Measurements from ENCODE around the gene CXorf49. TPM values are rescaled to one million over a fixed set of nuclear protein-coding genes. Genes with fewer than 3 reads are reported as not detected.
"Not testable (repeated sequence)": the region's sequence is repeated elsewhere in the genome, so short reads cannot be mapped to it uniquely, and the experiment has no call there.

The CXorf49 gene
- polyA plus RNA-seq, 1 donor (not counting 4 experiments of a cell fraction or from before 2014, with no cell fraction given) = not detected

DNA sequence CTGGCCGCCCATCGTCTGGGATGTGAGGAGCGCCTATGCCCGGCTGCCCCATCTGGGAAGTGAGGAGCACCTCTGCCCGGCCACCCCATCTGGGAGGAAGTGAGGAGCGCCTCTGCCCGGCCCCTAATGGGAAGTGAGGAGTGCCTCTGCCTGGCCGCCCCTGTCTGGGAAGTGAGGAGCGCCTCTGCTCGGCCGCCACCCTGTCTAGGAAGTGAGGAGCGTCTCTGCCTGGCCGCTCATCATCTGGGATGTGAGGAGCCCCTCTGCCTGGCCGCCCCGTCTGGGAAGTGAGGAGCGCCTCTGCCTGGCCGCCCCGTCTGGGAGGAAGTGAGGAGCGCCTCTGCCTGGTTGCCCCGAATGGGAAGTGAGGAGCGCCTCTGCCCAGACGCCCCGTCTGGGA lies 42.4 kb downstream of the CXorf49 start:
- FAIRE-seq; H3K79me2 ChIP-seq (ENCODE audit: control insufficient read depth, insufficient read depth, low read length); H3K9ac ChIP-seq (ENCODE audit: control insufficient read depth, extremely low read depth, insufficient read depth, low read length); H2AFZ ChIP-seq (ENCODE audit: control insufficient read depth, low read length); H3K4me3 ChIP-seq (ENCODE audit: control insufficient read depth in 2 of 3, extremely low read depth in 1 of 3, insufficient read depth in 2 of 3, low read depth in 1 of 3, low read length in 3 of 3); DNase-seq (ENCODE audit: low read depth, low spot score); dilution Hi-C loops (cut with MboI; ENCODE audit: extremely low pct_ligation_motif_present, low sequenced_read_pairs); H3K4me1 ChIP-seq (ENCODE audit: control insufficient read depth, extremely low read depth, insufficient read depth, low read length); H3K9me1 ChIP-seq (ENCODE audit: control insufficient read depth, extremely low read depth, insufficient read depth, low read length); H3K36me3 ChIP-seq (ENCODE audit: control insufficient read depth in 2 of 2, extremely low read depth in 1 of 2, insufficient read depth in 2 of 2, low read length in 2 of 2); H3K4me2 ChIP-seq (ENCODE audit: control insufficient read depth, extremely low read depth, insufficient read depth, low read depth, low read length); H3K9me3 ChIP-seq (ENCODE audit: control insufficient read depth, low read depth, low read length); H4K20me1 ChIP-seq (ENCODE audit: control insufficient read depth, extremely low read depth, insufficient read depth, low read length); H3K27ac ChIP-seq (ENCODE audit: control insufficient read depth, insufficient read depth, low read length); H3K27me3 ChIP-seq (ENCODE audit: control insufficient read depth, extremely low read depth, insufficient read depth, low read length): not testable (repeated sequence)

DNA sequence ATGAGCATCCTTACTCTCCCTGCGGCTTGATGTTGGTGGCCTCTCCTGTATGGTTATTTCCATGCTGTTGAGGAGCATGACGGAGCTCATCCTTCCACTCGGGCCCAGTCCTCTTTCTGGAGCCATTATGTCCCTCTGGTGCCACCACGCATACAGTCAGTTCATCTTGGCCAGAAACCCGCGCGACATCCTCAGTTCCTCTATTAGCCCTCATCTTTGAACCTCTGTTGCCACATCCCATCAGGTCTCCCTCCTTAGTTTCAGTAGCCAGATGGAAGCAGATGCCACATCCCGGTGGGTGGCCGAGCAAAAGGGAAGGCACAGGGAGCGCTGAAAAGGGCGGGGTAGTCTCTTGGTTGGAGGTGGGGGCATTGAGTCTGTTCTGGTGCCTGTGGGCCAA lies 46.1 kb downstream of the CXorf49 start:
- TF ChIP-seq, protein P1, sequence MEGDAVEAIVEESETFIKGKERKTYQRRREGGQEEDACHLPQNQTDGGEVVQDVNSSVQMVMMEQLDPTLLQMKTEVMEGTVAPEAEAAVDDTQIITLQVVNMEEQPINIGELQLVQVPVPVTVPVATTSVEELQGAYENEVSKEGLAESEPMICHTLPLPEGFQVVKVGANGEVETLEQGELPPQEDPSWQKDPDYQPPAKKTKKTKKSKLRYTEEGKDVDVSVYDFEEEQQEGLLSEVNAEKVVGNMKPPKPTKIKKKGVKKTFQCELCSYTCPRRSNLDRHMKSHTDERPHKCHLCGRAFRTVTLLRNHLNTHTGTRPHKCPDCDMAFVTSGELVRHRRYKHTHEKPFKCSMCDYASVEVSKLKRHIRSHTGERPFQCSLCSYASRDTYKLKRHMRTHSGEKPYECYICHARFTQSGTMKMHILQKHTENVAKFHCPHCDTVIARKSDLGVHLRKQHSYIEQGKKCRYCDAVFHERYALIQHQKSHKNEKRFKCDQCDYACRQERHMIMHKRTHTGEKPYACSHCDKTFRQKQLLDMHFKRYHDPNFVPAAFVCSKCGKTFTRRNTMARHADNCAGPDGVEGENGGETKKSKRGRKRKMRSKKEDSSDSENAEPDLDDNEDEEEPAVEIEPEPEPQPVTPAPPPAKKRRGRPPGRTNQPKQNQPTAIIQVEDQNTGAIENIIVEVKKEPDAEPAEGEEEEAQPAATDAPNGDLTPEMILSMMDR (optimal IDR thresholded peaks at IDR 0.05 in 1 of 3, IDR thresholded peaks at IDR 0.05 in 1 of 3, conservative IDR thresholded peaks at IDR 0.05 in 1 of 3; ENCODE audit: extremely low read depth in 1 of 3, insufficient read depth in 2 of 3, low read length in 3 of 3) = no peak
- no peak for TF ChIP-seq EZH2 (IDR thresholded peaks at IDR 0.05; ENCODE audit: low read length)
- peaks cover 12% of the 10 kb centered on the region for H3K4me1 ChIP-seq (ENCODE audit: control insufficient read depth, extremely low read depth, insufficient read depth, low read length)
- no peaks in the 10 kb centered on the region for H3K9me1 ChIP-seq (ENCODE audit: control insufficient read depth, extremely low read depth, insufficient read depth, low read length)
- dilution Hi-C loops (cut with MboI; ENCODE audit: extremely low pct_ligation_motif_present, low sequenced_read_pairs) = no loop called here
- no peaks in the 10 kb centered on the region for H3K27me3 ChIP-seq (ENCODE audit: control insufficient read depth, extremely low read depth, insufficient read depth, low read length)
- H3K9ac ChIP-seq (ENCODE audit: control insufficient read depth, extremely low read depth, insufficient read depth, low read length) = no peak overlapping the region
- H2AFZ ChIP-seq (ENCODE audit: control insufficient read depth, low read length) = no peak overlapping the region
- H3K4me2 ChIP-seq (ENCODE audit: control insufficient read depth, extremely low read depth, insufficient read depth, low read depth, low read length) = no peak overlapping the region
- H3K9me3 ChIP-seq (ENCODE audit: control insufficient read depth, low read depth, low read length) = no peaks in the 10 kb centered on the region
- H3K79me2 ChIP-seq (ENCODE audit: control insufficient read depth, insufficient read depth, low read length) = no peaks in the 10 kb centered on the region
- H3K27ac ChIP-seq (ENCODE audit: control insufficient read depth, insufficient read depth, low read length) = no peak overlapping the region
- no peak for FAIRE-seq
- DNase-seq (ENCODE audit: low read depth, low spot score) = no peak
- no peaks in the 10 kb centered on the region for H4K20me1 ChIP-seq (ENCODE audit: control insufficient read depth, extremely low read depth, insufficient read depth, low read length)
- H3K4me3 ChIP-seq (ENCODE audit: control insufficient read depth in 2 of 3, extremely low read depth in 1 of 3, insufficient read depth in 2 of 3, low read depth in 1 of 3, low read length in 3 of 3) = no peak overlapping the region
- H3K36me3 ChIP-seq (ENCODE audit: control insufficient read depth in 2 of 2, extremely low read depth in 1 of 2, insufficient read depth in 2 of 2, low read length in 2 of 2) = no peaks in the 10 kb centered on the region

DNA sequence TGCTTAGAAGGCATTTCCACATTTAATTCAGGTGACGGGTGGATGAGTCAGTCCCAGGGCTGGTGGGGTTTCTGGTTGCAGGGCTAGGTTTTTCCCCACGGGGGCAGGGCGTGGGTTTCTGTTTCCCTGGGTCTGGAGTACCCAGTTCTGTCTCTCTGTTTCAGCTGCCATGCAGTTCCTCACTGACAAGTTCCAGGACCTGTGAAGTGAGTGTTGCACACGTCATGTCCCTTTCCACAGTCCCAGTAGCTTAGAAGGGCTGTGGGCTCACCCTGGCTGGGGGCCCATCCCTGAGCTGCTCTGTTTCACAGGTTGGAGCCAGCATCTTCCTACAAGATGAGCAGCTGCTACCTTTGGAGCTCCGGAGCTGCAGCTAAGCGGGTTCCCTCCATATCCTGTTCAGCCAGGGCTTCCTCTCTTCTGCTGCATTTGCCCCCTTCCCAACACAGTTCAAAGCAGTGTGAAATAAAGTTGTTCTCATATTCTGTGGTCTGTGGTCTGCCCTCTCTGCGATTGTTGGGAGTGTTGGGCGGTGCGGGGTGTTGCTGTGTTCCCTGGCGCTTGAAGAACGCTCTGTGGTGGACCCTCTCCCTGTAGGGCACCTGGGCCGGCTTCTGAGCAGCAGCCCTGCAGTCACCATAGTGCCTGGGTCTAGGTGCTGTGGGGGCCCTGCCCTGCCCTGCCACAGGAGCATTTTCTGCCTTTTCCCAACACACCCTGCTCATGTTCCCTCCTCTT lies 46.9 kb downstream of the CXorf49 start:
- FAIRE-seq = no peak
- Histone ChIP-seq H2AFZ (ENCODE audit: control insufficient read depth, low read length) (no peak overlapping the region), H3K9me3 (ENCODE audit: control insufficient read depth, low read depth, low read length) (no peaks in the 10 kb centered on the region), H3K9ac (ENCODE audit: control insufficient read depth, extremely low read depth, insufficient read depth, low read length) (no peak overlapping the region), H3K27me3 (ENCODE audit: control insufficient read depth, extremely low read depth, insufficient read depth, low read length) (no peaks in the 10 kb centered on the region), H3K36me3 (ENCODE audit: control insufficient read depth in 2 of 2, extremely low read depth in 1 of 2, insufficient read depth in 2 of 2, low read length in 2 of 2) (no peaks in the 10 kb centered on the region), H3K9me1 (ENCODE audit: control insufficient read depth, extremely low read depth, insufficient read depth, low read length) (no peaks in the 10 kb centered on the region), H4K20me1 (ENCODE audit: control insufficient read depth, extremely low read depth, insufficient read depth, low read length) (no peaks in the 10 kb centered on the region), H3K27ac (ENCODE audit: control insufficient read depth, insufficient read depth, low read length) (no peak overlapping the region), H3K4me1 (ENCODE audit: control insufficient read depth, extremely low read depth, insufficient read depth, low read length) (peaks cover 12% of the 10 kb centered on the region), H3K4me3 (ENCODE audit: control insufficient read depth in 2 of 3, extremely low read depth in 1 of 3, insufficient read depth in 2 of 3, low read depth in 1 of 3, low read length in 3 of 3) (no peak overlapping the region), H3K4me2 (ENCODE audit: control insufficient read depth, extremely low read depth, insufficient read depth, low read depth, low read length) (peak overlapping the region; percentile 3), H3K79me2 (ENCODE audit: control insufficient read depth, insufficient read depth, low read length) (no peaks in the 10 kb centered on the region)
- TF ChIP-seq, protein P1 (optimal IDR thresholded peaks at IDR 0.05 in 1 of 3, IDR thresholded peaks at IDR 0.05 in 1 of 3, conservative IDR thresholded peaks at IDR 0.05 in 1 of 3; ENCODE audit: extremely low read depth in 1 of 3, insufficient read depth in 2 of 3, low read length in 3 of 3) = no peak
- no peak for TF ChIP-seq EZH2 (IDR thresholded peaks at IDR 0.05; ENCODE audit: low read length)
- no peak for DNase-seq (ENCODE audit: low read depth, low spot score)
- dilution Hi-C loops (cut with MboI; ENCODE audit: extremely low pct_ligation_motif_present, low sequenced_read_pairs) = no loop called here
